BLaER1 (cell line): ENCODE data around the gene DENND1A.

Experiments
- H3K27ac ChIP-seq: shearing (Covaris generic); formaldehyde crosslinking; 2 replicates; pipeline ENCODE4 v1.8.1; 2022
- H3K27me3 ChIP-seq: shearing (Covaris generic); formaldehyde crosslinking; 2 replicates; pipeline ENCODE4 v1.8.1; 2022
- H3K36me3 ChIP-seq: shearing (Covaris generic); formaldehyde crosslinking; 2 replicates; pipeline ENCODE4 v1.8.1; 2022
- H3K4me1 ChIP-seq: shearing (Covaris generic); formaldehyde crosslinking; 2 replicates; pipeline ENCODE4 v1.8.1; 2022
- H3K4me2 ChIP-seq: shearing (Covaris generic); formaldehyde crosslinking; 2 replicates; pipeline ENCODE4 v1.8.1; 2022
- H3K4me3 ChIP-seq: shearing (Covaris generic); formaldehyde crosslinking; 2 replicates; pipeline ENCODE4 v1.8.1; 2022
- H3K9ac ChIP-seq: shearing (Covaris generic); formaldehyde crosslinking; 2 replicates; pipeline ENCODE4 v1.8.1; 2022
- H3K9me3 ChIP-seq: shearing (Covaris generic); formaldehyde crosslinking; 2 replicates; pipeline ENCODE4 v1.8.1; 2022
- H4K20me1 ChIP-seq: shearing (Covaris generic); formaldehyde crosslinking; 2 replicates; pipeline ENCODE4 v1.8.1; 2022
- Cebpa-rat ChIP-seq: shearing (Covaris generic); IDR thresholded peaks from 2 replicates; pipeline ENCODE4 v1.8.1; 2022

Gene DENND1A

DNA sequence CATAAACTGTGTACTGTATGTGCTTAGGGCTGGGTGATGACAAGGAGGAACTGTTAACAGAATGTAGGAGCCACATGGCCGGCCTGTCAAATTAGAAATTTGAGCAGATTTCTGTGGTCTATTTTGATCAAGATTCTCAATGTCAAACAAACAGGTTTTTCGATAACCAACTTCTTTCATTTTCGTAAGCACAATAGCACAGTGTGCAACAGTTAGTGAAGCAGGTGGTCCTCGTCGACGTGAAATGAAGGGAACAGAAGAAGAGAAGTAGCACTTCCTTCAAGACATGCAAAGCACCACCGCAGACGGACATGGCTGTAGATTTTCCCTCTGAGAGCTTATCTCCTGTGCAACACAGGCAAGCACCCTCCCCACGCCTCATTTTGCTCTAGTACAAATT, 321.8 kb downstream of the DENND1A start:
- Histone ChIP-seq H3K4me1 (no peaks in the 10 kb centered on the region), H3K36me3 (peaks cover 18% of the 10 kb centered on the region; the same call in 1 of the 2 replicates), H3K9me3 (no peaks in the 10 kb centered on the region), H3K4me3 (no peak overlapping the region), H3K9ac (no peak overlapping the region), H3K27me3 (no peaks in the 10 kb centered on the region), H4K20me1 (no peaks in the 10 kb centered on the region), H3K4me2 (no peak overlapping the region), H3K27ac (no peak overlapping the region)
- TF ChIP-seq Cebpa-rat: no peak

DNA sequence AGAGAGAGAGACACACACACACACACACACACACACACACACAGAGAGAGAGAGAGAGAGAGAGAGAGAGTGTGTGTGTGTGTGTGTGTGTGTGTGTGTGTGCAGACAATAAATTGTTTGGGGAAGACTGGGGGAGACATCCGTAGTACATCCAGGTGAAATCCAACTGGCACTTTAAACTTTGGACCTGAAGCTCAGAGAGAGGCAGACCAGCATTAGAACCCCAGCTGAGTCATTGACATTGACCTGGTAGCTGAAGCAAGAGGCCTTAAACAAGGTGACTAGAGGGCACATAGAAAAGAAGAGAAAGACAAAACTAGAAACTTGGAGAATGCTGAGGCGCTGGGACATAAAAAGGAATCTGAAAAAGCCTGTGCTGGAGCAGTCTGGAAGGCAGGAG, 322.4 kb downstream of the DENND1A start:
- no peak for TF ChIP-seq Cebpa-rat
- Histone ChIP-seq H3K36me3 (peaks cover 17% of the 10 kb centered on the region; the same call in 1 of the 2 replicates), H4K20me1 (no peaks in the 10 kb centered on the region), H3K9me3 (no peaks in the 10 kb centered on the region), H3K27ac (no peak overlapping the region), H3K4me3 (no peak overlapping the region), H3K27me3 (no peaks in the 10 kb centered on the region), H3K4me1 (no peaks in the 10 kb centered on the region), H3K4me2 (no peak overlapping the region), H3K9ac (no peak overlapping the region)

DNA sequence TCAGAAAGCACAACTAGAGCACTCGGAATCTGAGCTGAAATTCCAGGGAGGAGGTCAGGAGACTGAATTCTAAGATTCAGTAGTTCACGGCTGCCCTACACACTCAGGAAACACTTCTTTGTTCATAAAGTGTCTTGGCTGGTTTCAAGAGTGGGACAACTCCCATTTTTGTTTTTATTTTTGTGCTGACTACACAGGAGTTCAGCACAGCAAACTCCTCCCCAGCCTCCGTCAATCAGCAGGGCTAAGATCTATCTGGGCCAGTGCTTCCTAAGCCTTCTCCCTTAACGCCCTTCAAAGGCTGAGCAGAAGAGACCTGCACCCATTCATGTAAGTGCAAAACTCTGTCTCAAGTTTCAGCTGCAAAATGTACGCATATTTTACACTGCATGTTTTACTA, 323.8 kb downstream of the DENND1A start:
- H4K20me1 ChIP-seq: no peaks in the 10 kb centered on the region

DNA sequence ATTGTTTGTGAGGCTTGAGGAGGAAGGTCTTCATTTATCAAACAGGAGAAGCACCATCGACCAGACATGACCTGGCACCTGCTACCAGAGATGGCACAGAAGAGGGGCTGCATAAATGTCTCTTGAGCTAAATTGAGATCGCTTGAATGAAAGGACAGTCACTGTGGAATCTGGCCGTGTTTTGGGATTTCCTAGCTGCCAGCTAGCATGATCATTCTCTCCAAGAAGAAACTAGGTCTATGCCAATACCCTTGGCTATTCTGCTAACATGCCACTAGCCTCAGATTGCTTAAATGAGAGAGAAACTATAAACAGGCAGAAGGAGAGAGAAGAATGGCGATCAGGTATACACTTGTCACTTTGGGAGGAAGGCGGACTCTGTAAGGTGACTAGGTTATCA, 324.6 kb downstream of the DENND1A start:
- Histone ChIP-seq H3K4me1 (no peaks in the 10 kb centered on the region), H3K27ac (no peak overlapping the region), H3K36me3 (peaks cover 19% of the 10 kb centered on the region; the same call in 1 of the 2 replicates), H3K9me3 (no peaks in the 10 kb centered on the region), H3K4me2 (no peak overlapping the region), H3K9ac (no peak overlapping the region), H3K4me3 (no peak overlapping the region), H3K27me3 (no peaks in the 10 kb centered on the region), H4K20me1 (no peaks in the 10 kb centered on the region)
- no peak for TF ChIP-seq Cebpa-rat

More for the DNA sequence above, 323.8 kb downstream of the DENND1A start:
- no peak overlapping the region for H3K4me3 ChIP-seq
- no peaks in the 10 kb centered on the region for H3K9me3 ChIP-seq
- H3K9ac ChIP-seq: no peak overlapping the region
- no peak overlapping the region for H3K4me2 ChIP-seq
- TF ChIP-seq Cebpa-rat: no peak
- H3K27me3 ChIP-seq: no peaks in the 10 kb centered on the region
- no peak overlapping the region for H3K27ac ChIP-seq
- H3K4me1 ChIP-seq: no peaks in the 10 kb centered on the region
- H3K36me3 ChIP-seq: peaks cover 19% of the 10 kb centered on the region; the same call in 1 of the 2 replicates

DNA sequence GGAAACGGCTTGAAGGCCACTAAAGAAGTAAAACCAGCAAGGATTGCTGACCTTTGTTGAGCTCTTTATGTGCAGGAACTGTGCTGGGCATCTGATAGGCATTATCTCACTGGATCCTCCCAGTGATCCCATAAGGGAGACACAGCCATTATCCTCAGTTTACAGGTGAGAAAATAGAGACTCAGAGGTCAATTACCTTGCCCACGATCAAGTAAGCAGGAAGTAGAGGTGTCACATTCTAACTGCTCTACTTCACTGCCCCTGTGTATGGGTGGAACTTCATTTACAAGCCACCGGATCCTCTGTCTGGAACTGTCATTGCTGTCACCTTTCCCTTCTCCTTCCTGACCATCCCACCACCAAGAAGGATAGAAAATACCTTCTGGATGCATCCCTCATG, 325.1 kb downstream of the DENND1A start:
- TF ChIP-seq Cebpa-rat: no peak
- Histone ChIP-seq H3K9me3 (no peaks in the 10 kb centered on the region), H3K36me3 (peaks cover 19% of the 10 kb centered on the region; the same call in 1 of the 2 replicates), H3K4me2 (no peak overlapping the region), H3K27ac (no peak overlapping the region), H3K9ac (no peak overlapping the region), H4K20me1 (no peaks in the 10 kb centered on the region), H3K27me3 (no peaks in the 10 kb centered on the region), H3K4me3 (no peak overlapping the region), H3K4me1 (no peaks in the 10 kb centered on the region)

DNA sequence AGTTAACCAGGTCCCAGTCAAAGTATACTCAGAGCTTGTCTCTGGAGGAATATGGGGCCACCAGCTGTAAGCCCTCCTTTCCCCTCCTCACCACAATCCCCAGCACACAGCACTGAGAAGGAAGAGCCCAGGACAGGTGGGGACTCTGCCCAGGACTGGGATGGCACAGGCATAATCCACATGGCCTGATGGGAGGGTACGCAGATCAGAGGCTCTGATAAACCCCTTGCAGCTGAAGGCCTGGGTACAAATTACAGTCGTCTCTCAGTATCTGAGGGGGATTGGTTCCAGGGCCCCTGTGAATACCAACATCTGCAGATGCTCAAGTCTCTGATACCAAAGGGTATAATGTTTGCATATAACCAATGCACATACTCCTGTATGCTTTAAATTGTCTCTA, 328.1 kb downstream of the DENND1A start:
- no peak overlapping the region for H3K9ac ChIP-seq
- no peaks in the 10 kb centered on the region for H3K9me3 ChIP-seq
- no peaks in the 10 kb centered on the region for H3K4me1 ChIP-seq
- no peak overlapping the region for H3K4me2 ChIP-seq
- H3K4me3 ChIP-seq: no peak overlapping the region
- H3K27ac ChIP-seq: no peak overlapping the region
- H4K20me1 ChIP-seq: no peaks in the 10 kb centered on the region
- H3K36me3 ChIP-seq: peaks cover 18% of the 10 kb centered on the region; the same call in 1 of the 2 replicates
- H3K27me3 ChIP-seq: no peaks in the 10 kb centered on the region
- TF ChIP-seq Cebpa-rat: no peak

DNA sequence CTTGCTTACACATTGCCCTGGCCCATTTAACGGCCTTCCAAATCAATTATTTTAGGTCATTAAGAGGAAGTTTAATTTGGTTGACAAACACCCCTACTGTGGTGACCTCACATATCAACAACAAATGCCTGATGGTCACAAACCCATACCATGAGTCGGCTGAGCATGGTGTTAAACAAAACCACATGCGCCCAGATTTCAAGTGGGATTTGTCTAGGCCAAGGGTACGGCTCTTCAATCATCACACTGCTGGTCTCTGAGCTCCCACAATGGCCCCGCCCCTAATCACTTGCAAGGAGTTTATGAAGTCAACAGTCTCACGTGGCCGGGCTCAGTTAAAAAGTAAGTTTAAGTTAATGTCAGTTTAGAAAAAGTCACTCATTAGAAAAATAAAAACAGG, 330.1 kb downstream of the DENND1A start:
- no peak overlapping the region for H3K4me3 ChIP-seq
- no peaks in the 10 kb centered on the region for H4K20me1 ChIP-seq
- no peak overlapping the region for H3K9ac ChIP-seq
- no peak for TF ChIP-seq Cebpa-rat
- H3K27me3 ChIP-seq: no peaks in the 10 kb centered on the region
- no peaks in the 10 kb centered on the region for H3K9me3 ChIP-seq
- H3K36me3 ChIP-seq: peaks cover 16% of the 10 kb centered on the region; the same call in 1 of the 2 replicates
- H3K4me2 ChIP-seq: no peak overlapping the region
- no peak overlapping the region for H3K27ac ChIP-seq
- H3K4me1 ChIP-seq: no peaks in the 10 kb centered on the region

DNA sequence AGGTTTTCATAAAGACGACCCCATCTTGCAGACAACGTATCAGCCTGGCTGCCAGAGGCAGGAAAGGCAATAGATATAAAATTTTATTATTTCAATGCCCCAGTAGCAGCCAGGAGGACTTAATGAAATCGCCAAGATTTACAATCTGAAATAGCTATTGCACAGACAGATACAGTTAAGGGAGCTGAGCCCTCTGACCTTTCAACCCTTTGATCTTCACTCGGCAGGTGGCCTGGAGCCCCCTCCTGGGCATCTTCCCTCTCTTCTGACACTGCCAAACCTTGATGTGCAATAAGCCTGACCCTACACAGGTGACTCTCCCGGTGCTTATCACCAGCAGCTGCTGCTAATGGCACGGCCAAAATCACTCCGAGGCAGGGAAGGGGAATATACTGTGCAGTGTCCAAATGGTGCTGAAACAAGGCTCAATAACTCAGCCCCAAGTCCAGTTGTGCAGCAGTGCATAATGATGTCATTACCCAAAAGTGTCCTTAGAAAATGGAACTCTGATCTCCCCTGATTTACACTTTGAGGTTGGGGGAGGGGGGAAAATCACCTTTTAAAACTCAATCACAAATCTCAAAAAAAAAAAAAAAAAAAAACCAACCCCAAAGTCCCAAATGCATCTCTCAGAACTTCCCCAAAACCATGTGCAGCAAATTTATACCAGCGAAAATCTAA, 331.9 kb downstream of the DENND1A start:
- Histone ChIP-seq H3K4me3 (no peak overlapping the region), H3K4me2 (no peak overlapping the region), H3K4me1 (no peaks in the 10 kb centered on the region), H4K20me1 (no peaks in the 10 kb centered on the region), H3K27me3 (no peaks in the 10 kb centered on the region), H3K9ac (no peak overlapping the region), H3K36me3 (peaks cover 18% of the 10 kb centered on the region; the same call in 1 of the 2 replicates), H3K9me3 (no peaks in the 10 kb centered on the region), H3K27ac (no peak overlapping the region)
- TF ChIP-seq Cebpa-rat: no peak

DNA sequence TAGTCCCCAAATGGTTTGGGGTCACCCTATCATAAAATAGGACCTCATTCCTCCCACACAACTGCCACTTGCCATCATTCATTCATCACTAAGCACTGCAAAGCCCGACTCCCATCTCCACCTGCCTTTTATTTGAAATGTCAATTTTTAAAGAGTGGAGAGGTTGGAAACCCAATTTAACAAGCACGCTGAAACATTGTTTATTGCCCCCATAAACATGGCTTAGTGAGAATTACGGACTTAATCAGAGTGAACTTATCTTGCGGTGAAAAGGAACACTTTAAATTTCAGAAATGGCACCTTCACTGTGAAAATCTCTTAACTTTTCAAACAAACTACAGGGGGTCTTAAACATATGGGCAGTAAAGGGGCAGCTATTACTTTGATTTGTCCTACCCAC, 332.9 kb downstream of the DENND1A start:
- TF ChIP-seq Cebpa-rat: no peak
- H3K4me3 ChIP-seq: no peak overlapping the region
- no peak overlapping the region for H3K4me2 ChIP-seq
- no peaks in the 10 kb centered on the region for H3K4me1 ChIP-seq
- H3K27ac ChIP-seq: no peak overlapping the region
- no peaks in the 10 kb centered on the region for H4K20me1 ChIP-seq
- H3K9ac ChIP-seq: no peak overlapping the region
- no peaks in the 10 kb centered on the region for H3K27me3 ChIP-seq
- peaks cover 13% of the 10 kb centered on the region; the same call in 1 of the 2 replicates for H3K36me3 ChIP-seq
- no peaks in the 10 kb centered on the region for H3K9me3 ChIP-seq

DNA sequence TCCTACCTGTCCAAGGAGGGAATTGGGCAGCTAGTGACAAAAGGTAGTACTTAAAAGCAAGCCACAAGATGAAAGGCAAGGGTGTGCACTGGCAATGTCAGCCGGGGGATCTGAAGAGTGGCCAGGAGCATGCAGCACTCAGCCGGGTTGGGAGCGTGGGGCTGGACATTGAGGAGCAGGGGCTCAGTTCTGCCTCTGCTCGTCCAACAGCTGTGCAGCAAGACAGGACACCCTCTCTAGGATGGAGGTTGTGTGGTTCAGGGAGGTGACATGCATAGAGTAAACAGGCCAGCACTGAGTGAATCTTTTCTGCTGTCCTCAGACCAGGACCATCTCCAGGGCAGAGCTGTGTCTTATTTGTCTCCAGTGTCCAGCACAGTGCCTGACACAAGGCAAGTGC, 338.6 kb downstream of the DENND1A start:
- Histone ChIP-seq H4K20me1 (no peaks in the 10 kb centered on the region), H3K27ac (no peak overlapping the region), H3K9ac (no peak overlapping the region), H3K36me3 (peaks cover 27% of the 10 kb centered on the region), H3K27me3 (no peaks in the 10 kb centered on the region), H3K9me3 (peaks cover 35% of the 10 kb centered on the region), H3K4me3 (no peak overlapping the region), H3K4me1 (peaks cover 13% of the 10 kb centered on the region), H3K4me2 (peak overlapping the region; percentile 11; the same call in 1 of the 2 replicates)
- TF ChIP-seq Cebpa-rat: no peak
